ENCODE measurements around the gene DSCAML1.

The DSCAML1 gene

GRCh38 chr11:117735350-117735977 lies 61.6 kb downstream of the DSCAML1 start:
- Histone ChIP-seq H3K27ac (ENCODE audit: low read depth, low read length, severe bottlenecking) (no peak overlapping the region), H3K4me3 (ENCODE audit: extremely low read depth, insufficient read depth, low read length, poor library complexity, severe bottlenecking) (no peak overlapping the region), H3K9me3 (ENCODE audit: control insufficient read depth, low read length) (no peaks in the 10 kb centered on the region), H3K36me3 (ENCODE audit: control insufficient read depth, insufficient read depth, low read length) (no peaks in the 10 kb centered on the region), H3K4me1 (ENCODE audit: control insufficient read depth, insufficient read depth, low read length, poor library complexity, severe bottlenecking) (peaks cover 15% of the 10 kb centered on the region)
- 94 to 96% methylated on average over 6 to 8 of the region's 9 CpGs for WGBS, 2 experiments (ENCODE audit: insufficient coverage in 2 of 2)

GRCh38 chr11:117734601-117735024 lies 62.4 kb downstream of the DSCAML1 start:
- Histone ChIP-seq H3K36me3 (ENCODE audit: control insufficient read depth, insufficient read depth, low read length) (no peaks in the 10 kb centered on the region), H3K9me3 (ENCODE audit: control insufficient read depth, low read length) (no peaks in the 10 kb centered on the region), H3K4me3 (ENCODE audit: extremely low read depth, insufficient read depth, low read length, poor library complexity, severe bottlenecking) (no peak overlapping the region), H3K4me1 (ENCODE audit: control insufficient read depth, insufficient read depth, low read length, poor library complexity, severe bottlenecking) (peaks cover 15% of the 10 kb centered on the region), H3K27ac (ENCODE audit: low read depth, low read length, severe bottlenecking) (no peak overlapping the region)
- 14 to 36% methylated on average over 2 to 3 of the region's 5 CpGs for WGBS, 2 experiments (ENCODE audit: insufficient coverage in 2 of 2)

GRCh38 chr11:117733316-117733715 lies 63.7 kb downstream of the DSCAML1 start:
- Histone ChIP-seq H3K4me1 (ENCODE audit: control insufficient read depth, insufficient read depth, low read length, poor library complexity, severe bottlenecking) (peaks cover 9% of the 10 kb centered on the region), H3K36me3 (ENCODE audit: control insufficient read depth, insufficient read depth, low read length) (no peaks in the 10 kb centered on the region), H3K27ac (ENCODE audit: low read depth, low read length, severe bottlenecking) (no peak overlapping the region), H3K9me3 (ENCODE audit: control insufficient read depth, low read length) (no peaks in the 10 kb centered on the region), H3K4me3 (ENCODE audit: extremely low read depth, insufficient read depth, low read length, poor library complexity, severe bottlenecking) (no peak overlapping the region)
- WGBS, 2 experiments (ENCODE audit: insufficient coverage in 2 of 2): 85 to 93% methylated on average over 3 to 5 of the region's 6 CpGs

GRCh38 chr11:117731722-117732290 lies 65.2 kb downstream of the DSCAML1 start:
- Histone ChIP-seq H3K9me3 (ENCODE audit: control insufficient read depth, low read length) (no peaks in the 10 kb centered on the region), H3K36me3 (ENCODE audit: control insufficient read depth, insufficient read depth, low read length) (no peaks in the 10 kb centered on the region), H3K4me3 (ENCODE audit: extremely low read depth, insufficient read depth, low read length, poor library complexity, severe bottlenecking) (no peak overlapping the region), H3K27ac (ENCODE audit: low read depth, low read length, severe bottlenecking) (no peak overlapping the region), H3K4me1 (ENCODE audit: control insufficient read depth, insufficient read depth, low read length, poor library complexity, severe bottlenecking) (peaks cover 3% of the 10 kb centered on the region)
- WGBS, 2 experiments (ENCODE audit: insufficient coverage in 2 of 2): 61% methylated on average over 2 of the region's 2 CpGs; no CpG with 5 or more reads in 1 of the 2 experiments

GRCh38 chr11:117730208-117730800 lies 66.7 kb downstream of the DSCAML1 start:
- H3K4me3 ChIP-seq (ENCODE audit: extremely low read depth, insufficient read depth, low read length, poor library complexity, severe bottlenecking): no peak overlapping the region
- no peaks in the 10 kb centered on the region for H3K9me3 ChIP-seq (ENCODE audit: control insufficient read depth, low read length)
- H3K4me1 ChIP-seq (ENCODE audit: control insufficient read depth, insufficient read depth, low read length, poor library complexity, severe bottlenecking): peaks cover 3% of the 10 kb centered on the region
- 75 to 90% methylated on average over 6 of the region's 7 CpGs for WGBS, 2 experiments (ENCODE audit: insufficient coverage in 2 of 2)
- no peak overlapping the region for H3K27ac ChIP-seq (ENCODE audit: low read depth, low read length, severe bottlenecking)
- no peaks in the 10 kb centered on the region for H3K36me3 ChIP-seq (ENCODE audit: control insufficient read depth, insufficient read depth, low read length)

- H3K36me3 ChIP-seq (ENCODE audit: control insufficient read depth, insufficient read depth, low read length): no peaks in the 10 kb centered on the region
- no peaks in the 10 kb centered on the region for H3K9me3 ChIP-seq (ENCODE audit: control insufficient read depth, low read length)
- WGBS, 2 experiments (ENCODE audit: insufficient coverage in 2 of 2): 67 to 100% methylated on average over 4 to 8 of the region's 12 CpGs
- no peak overlapping the region for H3K27ac ChIP-seq (ENCODE audit: low read depth, low read length, severe bottlenecking)
- peaks cover 1% of the 10 kb centered on the region for H3K4me1 ChIP-seq (ENCODE audit: control insufficient read depth, insufficient read depth, low read length, poor library complexity, severe bottlenecking)
- no peak overlapping the region for H3K4me3 ChIP-seq (ENCODE audit: extremely low read depth, insufficient read depth, low read length, poor library complexity, severe bottlenecking)
Measured at GRCh38 chr11:117725048-117725734, 71.8 kb downstream of the DSCAML1 start.

GRCh38 chr11:117724621-117725020 lies 72.4 kb downstream of the DSCAML1 start:
- peaks cover 4% of the 10 kb centered on the region for H3K4me1 ChIP-seq (ENCODE audit: control insufficient read depth, insufficient read depth, low read length, poor library complexity, severe bottlenecking)
- H3K9me3 ChIP-seq (ENCODE audit: control insufficient read depth, low read length): no peaks in the 10 kb centered on the region
- H3K27ac ChIP-seq (ENCODE audit: low read depth, low read length, severe bottlenecking): no peak overlapping the region

GRCh38 chr11:117724104-117724503 lies 72.9 kb downstream of the DSCAML1 start:
- H3K4me3 ChIP-seq (ENCODE audit: extremely low read depth, insufficient read depth, low read length, poor library complexity, severe bottlenecking): no peak overlapping the region
- no peak overlapping the region for H3K27ac ChIP-seq (ENCODE audit: low read depth, low read length, severe bottlenecking)
- H3K36me3 ChIP-seq (ENCODE audit: control insufficient read depth, insufficient read depth, low read length): no peaks in the 10 kb centered on the region
- peaks cover 4% of the 10 kb centered on the region for H3K4me1 ChIP-seq (ENCODE audit: control insufficient read depth, insufficient read depth, low read length, poor library complexity, severe bottlenecking)
- 77 to 78% methylated on average over 4 to 5 of the region's 5 CpGs for WGBS, 2 experiments (ENCODE audit: insufficient coverage in 2 of 2)
- no peaks in the 10 kb centered on the region for H3K9me3 ChIP-seq (ENCODE audit: control insufficient read depth, low read length)

More at GRCh38 chr11:117724621-117725020, 72.4 kb downstream of the DSCAML1 start:
- no peak overlapping the region for H3K4me3 ChIP-seq (ENCODE audit: extremely low read depth, insufficient read depth, low read length, poor library complexity, severe bottlenecking)
- no peaks in the 10 kb centered on the region for H3K36me3 ChIP-seq (ENCODE audit: control insufficient read depth, insufficient read depth, low read length)

- no peak overlapping the region for H3K27ac ChIP-seq (ENCODE audit: low read depth, low read length, severe bottlenecking)
- peaks cover 4% of the 10 kb centered on the region for H3K4me1 ChIP-seq (ENCODE audit: control insufficient read depth, insufficient read depth, low read length, poor library complexity, severe bottlenecking)
- H3K36me3 ChIP-seq (ENCODE audit: control insufficient read depth, insufficient read depth, low read length): no peaks in the 10 kb centered on the region
- H3K4me3 ChIP-seq (ENCODE audit: extremely low read depth, insufficient read depth, low read length, poor library complexity, severe bottlenecking): no peak overlapping the region
- H3K9me3 ChIP-seq (ENCODE audit: control insufficient read depth, low read length): no peaks in the 10 kb centered on the region
- 56 to 71% methylated on average over 7 to 11 of the region's 12 CpGs for WGBS, 2 experiments (ENCODE audit: insufficient coverage in 2 of 2)
Measured at GRCh38 chr11:117723277-117724024, 73.6 kb downstream of the DSCAML1 start.

- H3K4me1 ChIP-seq (ENCODE audit: control insufficient read depth, insufficient read depth, low read length, poor library complexity, severe bottlenecking): peaks cover 11% of the 10 kb centered on the region
- WGBS, 2 experiments (ENCODE audit: insufficient coverage in 2 of 2): no CpG with 5 or more reads among the region's 2 CpGs
- H3K4me3 ChIP-seq (ENCODE audit: extremely low read depth, insufficient read depth, low read length, poor library complexity, severe bottlenecking): no peak overlapping the region
Measured at GRCh38 chr11:117722082-117722481, 74.9 kb downstream of the DSCAML1 start.

More at GRCh38 chr11:117722082-117722481, 74.9 kb downstream of the DSCAML1 start:
- no peaks in the 10 kb centered on the region for H3K36me3 ChIP-seq (ENCODE audit: control insufficient read depth, insufficient read depth, low read length)
- no peaks in the 10 kb centered on the region for H3K9me3 ChIP-seq (ENCODE audit: control insufficient read depth, low read length)
- no peak overlapping the region for H3K27ac ChIP-seq (ENCODE audit: low read depth, low read length, severe bottlenecking)
